ENCODE results near the gene MNAT1. TPM values are rescaled to one million over a fixed set of nuclear protein-coding genes. Genes with fewer than 3 reads are reported as not detected.
A peak's percentile ranks its signal among the peaks of the same experiment; 100 is the strongest.

Gene MNAT1
- total RNA-seq, 1 experiment from 2014 or later, result 79.7 TPM

- DNase-seq, result peak; percentile 26 to 67
- POLR2A ChIA-PET (ENCODE audit: unreplicated experiment), result interaction anchor here (0.6 to 1.1 kb wide), 5 partner anchors 13 to 890 kb away, joined by 3 to 8 read pairs (median 5); partner anchors contain the start of gene SIX4
- intact Hi-C loops (cut with micrococcal nuclease; ENCODE audit: unreplicated experiment), result loop anchor here (1.0 to 5.0 kb wide), 8 partner anchors 45 to 357 kb away; partner anchors contain the start of gene SIX1
Observed at GRCh38 chr14:60981633-60982455, 247.3 kb downstream of the MNAT1 start.

DNA sequence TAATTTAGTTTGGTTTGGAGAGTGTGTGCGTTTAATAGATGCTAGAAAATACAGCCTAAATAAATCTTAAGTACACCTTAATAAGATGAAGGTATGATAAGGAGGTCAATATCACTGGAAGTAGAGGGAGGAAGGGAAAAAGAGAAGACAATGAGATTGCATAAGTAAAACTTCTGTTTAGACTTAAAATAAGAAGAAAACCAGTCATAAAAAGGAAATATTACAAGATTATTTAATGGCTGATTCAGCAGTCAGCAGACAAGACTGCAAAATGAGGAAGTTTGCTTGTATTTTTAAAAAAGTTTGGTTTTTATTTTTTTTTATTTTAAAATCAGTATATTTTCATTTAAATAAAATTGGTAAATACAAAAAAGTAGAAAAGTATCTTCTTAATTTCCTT, 249.6 kb downstream of the MNAT1 start:
- Histone ChIP-seq H3K4me1 (replicated peaks; ENCODE audit: insufficient read depth) (peaks cover 24% of the 10 kb centered on the region), H3K9me3 (ENCODE audit: insufficient read depth, low read depth) (no peaks in the 10 kb centered on the region), H2AFZ (no peak overlapping the region), H3K9me2 (ENCODE audit: insufficient read depth) (no peaks in the 10 kb centered on the region), H3F3A (ENCODE audit: insufficient read depth, low read depth) (peaks cover 9% of the 10 kb centered on the region; the same call in 1 of the 2 replicates), H3K27ac (no peak overlapping the region), H3K79me2 (ENCODE audit: low read depth) (peaks cover 45% of the 10 kb centered on the region), H4K20me1 (ENCODE audit: insufficient read depth) (no peaks in the 10 kb centered on the region), H3K4me2 (no peak overlapping the region), H3K4me3 (no peak overlapping the region), H3K36me3 (ENCODE audit: low read depth) (peaks cover 8% of the 10 kb centered on the region), H3K27me3 (ENCODE audit: insufficient read depth, low read depth) (no peaks in the 10 kb centered on the region)
- intact Hi-C loops (cut with micrococcal nuclease; ENCODE audit: unreplicated experiment), result loop anchor here (5.0 kb wide), 3 partner anchors 43 to 268 kb away; no protein-coding TSS in a partner anchor
- BruUV-seq (replicated peaks), result no TSS peak
- ChIA-PET POLR2A (ENCODE audit: unreplicated experiment) (no interaction called here), CTCF (no interaction called here)
- DNase-seq, result peak in 1 of 2 experiments; percentile 11
- no peak for TF ChIP-seq EZH2 (IDR thresholded peaks at IDR 0.05; ENCODE audit: low read depth)
- TF ChIP-seq CTCF (conservative IDR thresholded peaks at IDR 0.05), result no peak

More at GRCh38 chr14:60981633-60982455, 247.3 kb downstream of the MNAT1 start:
- CTCF ChIA-PET, result interaction anchor here (0.5 to 0.6 kb wide), 3 partner anchors 258 to 634 kb away, joined by 3 to 5 read pairs (median 3); partner anchors contain the start of gene SIX4
- H3K27me3 ChIP-seq (ENCODE audit: insufficient read depth, low read depth), result no peaks in the 10 kb centered on the region
- no peaks in the 10 kb centered on the region for H3K9me3 ChIP-seq (ENCODE audit: insufficient read depth, low read depth)
- peak overlapping the region; percentile 78 for H3K27ac ChIP-seq
- no peaks in the 10 kb centered on the region for H4K20me1 ChIP-seq (ENCODE audit: insufficient read depth)
- H3F3A ChIP-seq (ENCODE audit: insufficient read depth, low read depth), result peaks cover 9% of the 10 kb centered on the region; the same call in 1 of the 2 replicates
- H3K79me2 ChIP-seq (ENCODE audit: low read depth), result peaks cover 64% of the 10 kb centered on the region
- no TSS peak for BruUV-seq (replicated peaks)
- peak overlapping the region; percentile 98 for H2AFZ ChIP-seq
- H3K9me2 ChIP-seq (ENCODE audit: insufficient read depth), result no peaks in the 10 kb centered on the region
- H3K4me2 ChIP-seq, result peak overlapping the region; percentile 90
- H3K4me3 ChIP-seq, result peak overlapping the region; percentile 99
- H3K36me3 ChIP-seq (ENCODE audit: low read depth), result peaks cover 24% of the 10 kb centered on the region
- TF ChIP-seq CTCF (conservative IDR thresholded peaks at IDR 0.05), result no peak
- TF ChIP-seq EZH2 (IDR thresholded peaks at IDR 0.05; ENCODE audit: low read depth), result no peak
- peaks cover 36% of the 10 kb centered on the region for H3K4me1 ChIP-seq (replicated peaks; ENCODE audit: insufficient read depth)

GRCh38 chr14:60986500-60986899, 251.9 kb downstream of the MNAT1 start:
- peaks cover 26% of the 10 kb centered on the region for H3K79me2 ChIP-seq (ENCODE audit: low read depth)
- H3F3A ChIP-seq (ENCODE audit: insufficient read depth, low read depth), result peaks cover 5% of the 10 kb centered on the region; the same call in 1 of the 2 replicates
- no peaks in the 10 kb centered on the region for H3K9me3 ChIP-seq (ENCODE audit: insufficient read depth, low read depth)
- H3K4me3 ChIP-seq, result no peak overlapping the region
- no peaks in the 10 kb centered on the region for H4K20me1 ChIP-seq (ENCODE audit: insufficient read depth)
- BruUV-seq (replicated peaks), result no TSS peak
- H2AFZ ChIP-seq, result no peak overlapping the region
- intact Hi-C loops (cut with micrococcal nuclease; ENCODE audit: unreplicated experiment), result no loop called here
- H3K27ac ChIP-seq, result no peak overlapping the region
- H3K9me2 ChIP-seq (ENCODE audit: insufficient read depth), result no peaks in the 10 kb centered on the region
- H3K4me1 ChIP-seq (replicated peaks; ENCODE audit: insufficient read depth), result peaks cover 13% of the 10 kb centered on the region
- no peaks in the 10 kb centered on the region for H3K27me3 ChIP-seq (ENCODE audit: insufficient read depth, low read depth)
- H3K4me2 ChIP-seq, result no peak overlapping the region
- TF ChIP-seq EZH2 (IDR thresholded peaks at IDR 0.05; ENCODE audit: low read depth) (no peak), CTCF (conservative IDR thresholded peaks at IDR 0.05) (no peak)
- CTCF ChIA-PET, result no interaction called here
- POLR2A ChIA-PET (ENCODE audit: unreplicated experiment), result no interaction called here
- peak in 1 of 2 experiments; percentile 27 for DNase-seq
- H3K36me3 ChIP-seq (ENCODE audit: low read depth), result peaks cover 4% of the 10 kb centered on the region

All from PC-9 (cell line).